Stromal cell of bone marrow (primary cell): ENCODE data around the gene NPAS2.

Experiments used
- DNase-seq: peaks from one replicate; pipeline ENCODE4 v3.0.0-alpha.2; 2012; ENCODE audit warnings: low read depth

NPAS2 gene

DNA sequence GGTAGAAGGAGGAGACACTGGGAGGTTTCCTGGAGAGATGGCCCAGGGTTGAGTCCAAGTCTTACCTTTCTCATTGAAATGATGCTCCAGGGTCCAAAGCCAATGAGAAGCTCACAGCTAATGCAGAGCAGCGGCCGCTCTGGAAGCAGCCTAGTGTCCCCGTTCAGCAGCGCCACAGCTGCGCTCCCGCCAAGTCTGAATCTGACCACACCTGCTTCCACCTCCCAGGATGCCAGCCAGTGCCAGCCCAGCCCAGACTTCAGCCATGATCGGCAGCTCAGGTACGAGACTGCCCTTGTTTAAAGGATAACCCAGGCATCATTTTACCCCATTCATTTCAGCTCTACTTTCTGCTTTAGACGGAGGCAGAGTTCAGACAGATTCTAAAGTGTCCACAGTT, 170.2 kb downstream of the NPAS2 start:
- DNase-seq: no peak

DNA sequence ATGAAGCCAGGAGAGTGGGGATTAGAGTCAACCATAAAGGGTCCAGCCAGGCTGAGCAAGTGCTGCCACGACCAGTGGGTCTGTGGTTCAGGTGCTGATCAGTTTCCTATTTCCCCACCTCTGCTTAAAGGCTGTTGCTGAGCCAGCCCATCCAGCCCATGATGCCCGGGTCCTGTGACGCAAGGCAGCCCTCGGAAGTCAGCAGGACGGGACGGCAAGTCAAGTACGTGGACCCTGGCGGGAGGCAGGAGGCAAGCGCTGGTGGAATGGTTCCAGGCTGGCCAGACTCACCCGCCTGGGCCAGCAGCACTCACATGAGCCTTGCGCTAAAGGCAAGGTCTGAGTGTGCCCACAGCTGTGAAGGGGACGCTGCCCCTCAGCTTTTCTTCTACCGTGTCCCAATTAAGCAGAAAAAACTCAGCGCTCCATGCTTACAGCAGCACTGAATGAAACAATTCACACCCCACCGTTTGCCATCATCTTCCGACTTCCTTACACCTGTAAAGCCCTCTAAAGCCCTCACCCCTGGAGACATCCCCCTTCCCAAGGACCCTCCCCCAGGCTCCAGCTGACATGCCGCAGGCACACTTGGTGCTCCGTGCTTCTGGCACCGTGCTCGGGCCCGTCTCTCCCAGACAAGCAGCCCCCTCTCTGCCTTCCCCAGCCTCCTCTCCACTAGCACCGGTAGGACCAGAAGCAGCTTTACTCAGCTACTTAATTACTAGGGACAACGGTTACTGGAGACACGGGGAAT, 170.9 kb downstream of the NPAS2 start:
- no peak for DNase-seq

DNA sequence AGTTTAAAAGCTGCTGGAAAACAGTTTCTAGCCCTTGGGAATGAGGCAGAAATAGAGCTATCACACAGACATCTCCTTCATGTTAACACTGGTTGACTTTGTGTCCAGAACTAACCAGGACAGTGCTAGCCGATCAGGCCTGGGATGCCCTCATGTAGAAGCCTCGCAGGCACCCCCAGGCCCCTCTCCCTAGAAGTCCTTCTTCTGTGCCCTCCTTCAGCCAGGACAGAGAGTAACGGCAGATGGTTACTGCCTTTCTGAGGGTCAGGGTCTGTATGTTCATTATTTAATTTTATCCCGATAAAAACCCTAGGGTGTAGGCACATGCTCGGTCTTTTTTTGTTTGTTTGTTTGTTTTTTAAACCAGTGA, 171.4 kb downstream of the NPAS2 start:
- DNase-seq: no peak

DNA sequence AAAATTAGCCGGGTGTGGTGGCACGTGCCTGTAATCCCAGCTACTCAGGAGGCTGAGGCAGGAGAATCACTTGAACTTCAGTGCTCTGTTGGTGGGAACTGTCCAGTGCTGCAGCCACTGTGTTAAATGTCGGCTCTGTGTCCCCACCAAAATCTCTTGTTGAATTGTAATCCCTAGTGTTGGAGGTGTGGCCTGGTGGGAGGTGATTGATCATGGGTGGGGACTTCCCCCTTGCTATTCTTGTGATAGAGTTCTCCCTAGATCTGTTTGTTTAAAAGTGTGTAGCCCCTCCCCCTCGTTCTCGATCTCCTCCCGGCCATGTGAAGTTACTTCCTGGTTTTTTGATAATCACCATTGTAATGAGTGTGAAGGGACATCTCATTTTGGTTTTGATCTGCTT, 172.3 kb downstream of the NPAS2 start:
- DNase-seq: no peak

DNA sequence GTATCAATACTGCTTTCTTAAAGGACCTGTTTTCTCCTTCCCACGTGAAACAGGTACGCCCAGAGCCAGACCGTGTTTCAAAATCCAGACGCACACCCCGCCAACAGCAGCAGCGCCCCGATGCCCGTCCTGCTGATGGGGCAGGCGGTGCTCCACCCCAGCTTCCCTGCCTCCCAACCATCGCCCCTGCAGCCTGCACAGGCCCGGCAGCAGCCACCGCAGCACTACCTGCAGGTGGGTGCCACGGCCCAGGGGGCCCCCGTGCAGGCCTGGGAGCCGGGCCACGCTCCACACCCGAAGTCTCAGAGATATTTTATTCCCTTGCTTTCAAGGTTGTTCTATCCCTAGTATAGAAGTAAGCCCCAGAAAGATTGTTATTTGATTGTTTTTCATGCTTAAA, 173.4 kb downstream of the NPAS2 start:
- DNase-seq: no peak

DNA sequence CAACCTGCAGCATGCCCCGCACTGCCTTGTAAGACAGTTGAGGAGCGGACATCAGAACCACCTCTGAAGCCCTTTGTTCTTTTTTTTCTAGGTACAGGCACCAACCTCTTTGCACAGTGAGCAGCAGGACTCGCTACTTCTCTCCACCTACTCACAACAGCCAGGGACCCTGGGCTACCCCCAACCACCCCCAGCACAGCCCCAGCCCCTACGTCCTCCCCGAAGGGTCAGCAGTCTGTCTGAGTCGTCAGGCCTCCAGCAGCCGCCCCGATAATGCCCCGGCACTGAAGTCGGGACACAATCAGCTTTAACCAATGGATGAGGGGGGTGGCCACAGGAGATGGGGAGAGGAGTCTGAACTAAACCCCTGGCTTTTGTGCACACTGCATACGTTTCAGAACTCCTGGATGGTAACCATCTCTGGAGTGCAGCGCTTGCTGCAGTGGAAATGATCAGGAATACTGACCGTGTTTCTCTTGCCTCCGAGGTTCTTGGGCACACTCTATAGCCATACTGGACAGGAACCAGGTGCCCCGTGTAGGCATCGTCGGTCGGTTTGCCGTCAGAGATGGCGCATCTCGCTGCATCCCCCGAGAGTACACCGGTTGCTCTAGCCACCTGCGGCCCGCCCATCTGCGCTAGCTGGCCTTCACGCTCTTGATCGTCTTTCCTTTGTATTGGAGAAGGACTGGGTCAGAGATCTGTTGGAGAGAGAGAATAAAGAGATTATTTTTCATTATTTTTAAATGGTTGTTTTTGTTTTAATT, 175.6 kb downstream of the NPAS2 start:
- DNase-seq: no peak

DNA sequence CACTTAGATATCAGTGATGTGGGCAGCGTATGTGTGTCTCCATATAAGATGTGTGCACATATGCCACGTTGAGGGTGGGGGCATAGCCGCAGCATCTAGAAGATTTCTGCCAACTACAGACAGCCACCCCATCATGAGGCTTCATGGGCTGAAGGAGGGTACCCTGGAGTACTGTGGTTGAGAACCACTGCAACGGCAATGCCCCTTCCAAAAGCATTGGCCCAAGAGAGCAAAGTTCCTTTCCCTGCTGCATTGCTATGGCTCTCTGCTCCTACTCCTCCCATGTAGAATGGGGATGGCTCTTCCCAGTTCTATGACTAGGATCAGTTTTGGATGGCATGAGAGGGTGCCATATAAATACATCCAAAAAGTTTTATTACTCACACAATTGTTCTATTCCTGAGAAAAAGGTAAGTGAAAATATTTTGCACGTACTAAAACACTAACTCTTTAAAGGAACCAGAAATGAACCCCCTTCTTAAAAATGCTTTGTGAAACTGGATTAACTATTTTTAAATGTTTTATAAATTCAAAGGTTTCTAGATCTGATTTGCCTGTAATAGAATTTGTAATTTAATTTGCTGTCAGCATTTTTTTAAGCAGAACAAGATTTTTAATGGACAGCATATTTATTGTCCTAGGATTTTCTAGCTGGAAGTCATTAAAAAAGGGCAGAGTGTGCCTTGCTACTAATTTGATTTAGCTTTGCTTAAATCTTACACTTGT, 177.7 kb downstream of the NPAS2 start:
- DNase-seq: no peak

DNA sequence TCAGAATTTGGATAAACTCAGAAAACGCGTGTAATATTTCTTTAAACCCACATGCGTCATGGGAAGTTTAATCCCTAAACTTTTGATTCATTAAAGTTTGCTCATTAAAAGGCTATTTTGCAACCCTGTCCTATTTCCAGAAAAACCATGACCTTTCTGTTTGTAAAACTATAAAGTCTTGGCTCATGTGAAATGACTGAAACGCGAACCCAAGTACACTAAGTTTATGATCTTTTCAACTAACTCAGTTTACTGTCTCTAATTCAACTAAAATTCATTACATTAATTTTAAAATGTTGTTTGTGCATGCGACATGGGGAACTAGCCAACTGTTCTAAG, 178.3 kb downstream of the NPAS2 start:
- no peak for DNase-seq

DNA sequence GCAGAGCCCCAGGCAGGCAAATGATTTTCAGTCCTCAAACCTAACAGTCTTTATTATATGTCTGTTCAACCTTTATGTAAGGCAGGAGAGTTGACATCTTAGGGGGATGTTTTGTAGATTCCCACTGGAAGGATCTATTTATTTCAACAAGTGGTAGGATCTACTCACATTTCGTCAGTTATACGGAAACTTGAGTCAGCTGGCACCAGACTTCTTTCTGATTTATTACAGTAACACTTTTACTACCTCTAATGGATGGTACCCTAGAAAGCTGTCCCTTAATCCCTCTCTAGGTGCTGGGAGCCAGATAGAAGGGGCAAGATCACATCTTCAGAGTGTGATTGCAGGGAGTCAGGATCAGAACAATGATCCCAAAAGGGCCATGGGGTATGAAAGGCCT, 180.1 kb downstream of the NPAS2 start:
- no peak for DNase-seq

DNA sequence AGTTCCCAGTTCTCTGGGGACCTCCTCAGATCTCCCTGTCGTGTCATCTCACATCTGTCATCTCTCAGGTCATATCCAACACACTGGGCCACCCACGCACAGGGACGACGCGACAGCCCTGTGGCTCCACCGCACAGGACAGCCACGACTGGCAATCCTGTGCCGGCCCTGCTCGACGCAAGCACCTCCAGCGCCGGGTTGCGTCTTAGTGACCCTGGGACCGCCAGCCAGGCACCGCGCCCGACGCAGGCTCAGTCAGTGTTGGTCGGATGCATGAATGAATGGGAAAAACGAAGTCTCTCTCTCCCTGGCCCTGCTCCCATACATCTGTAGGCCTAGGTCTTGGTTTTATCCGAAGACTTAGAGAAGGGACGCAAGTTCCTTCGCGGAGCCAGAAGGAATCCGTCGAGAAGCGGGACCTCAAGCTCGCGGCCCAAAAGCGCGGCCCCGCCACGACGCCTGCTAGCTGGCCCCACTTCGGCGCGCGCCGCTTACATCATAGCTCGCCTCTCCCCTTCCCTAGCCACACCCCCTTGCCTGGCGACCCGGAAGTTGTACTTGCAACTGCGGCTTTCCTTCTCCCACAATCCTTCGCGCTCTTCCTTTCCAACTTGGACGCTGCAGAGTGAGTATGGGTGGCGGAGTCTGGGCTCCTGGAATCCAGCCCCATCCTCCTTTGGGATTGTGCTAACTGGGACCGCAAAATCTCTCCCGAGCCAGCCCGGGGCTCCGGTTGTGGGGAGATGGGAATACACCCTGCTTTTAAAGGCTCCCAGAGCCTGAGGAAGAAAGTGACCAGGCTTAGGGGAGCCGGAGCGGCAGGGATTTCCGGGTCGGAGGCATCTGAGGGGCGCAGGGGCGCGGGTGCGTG, 182.0 kb downstream of the NPAS2 start, which contains the start of gene RPL31:
RPL31 (plus strand) TSS at position 599 of the 871 bp plus-strand sequence. CDS start 413 bp downstream, outside the sequence.
- DNase-seq: peak; percentile 95

DNA sequence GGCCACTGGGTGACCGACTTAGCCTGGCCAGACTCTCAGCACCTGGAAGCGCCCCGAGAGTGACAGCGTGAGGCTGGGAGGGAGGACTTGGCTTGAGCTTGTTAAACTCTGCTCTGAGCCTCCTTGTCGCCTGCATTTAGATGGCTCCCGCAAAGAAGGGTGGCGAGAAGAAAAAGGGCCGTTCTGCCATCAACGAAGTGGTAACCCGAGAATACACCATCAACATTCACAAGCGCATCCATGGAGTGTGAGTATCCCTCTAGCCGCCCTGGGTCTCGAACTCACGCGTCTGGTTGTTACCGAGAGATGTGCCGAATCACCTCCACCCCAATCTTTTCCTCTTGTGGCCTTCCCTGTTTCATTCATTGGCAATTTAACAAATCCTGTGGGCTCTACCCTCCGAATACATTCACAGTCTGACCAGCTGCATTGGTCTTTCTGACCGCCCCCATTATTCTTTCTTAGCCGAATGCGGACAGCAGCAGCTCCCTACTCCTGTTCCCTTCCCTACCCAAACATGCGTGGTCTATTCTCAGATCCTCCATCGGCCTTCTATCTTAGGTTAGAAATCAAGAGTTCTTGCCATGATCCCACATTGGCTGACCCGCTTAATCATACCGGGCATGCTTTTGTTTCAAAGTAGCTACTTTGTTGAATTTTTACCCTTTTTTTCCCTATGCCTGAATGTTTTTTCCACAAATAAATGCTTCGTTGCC, 182.8 kb downstream of the NPAS2 start:
- DNase-seq: no peak

DNA sequence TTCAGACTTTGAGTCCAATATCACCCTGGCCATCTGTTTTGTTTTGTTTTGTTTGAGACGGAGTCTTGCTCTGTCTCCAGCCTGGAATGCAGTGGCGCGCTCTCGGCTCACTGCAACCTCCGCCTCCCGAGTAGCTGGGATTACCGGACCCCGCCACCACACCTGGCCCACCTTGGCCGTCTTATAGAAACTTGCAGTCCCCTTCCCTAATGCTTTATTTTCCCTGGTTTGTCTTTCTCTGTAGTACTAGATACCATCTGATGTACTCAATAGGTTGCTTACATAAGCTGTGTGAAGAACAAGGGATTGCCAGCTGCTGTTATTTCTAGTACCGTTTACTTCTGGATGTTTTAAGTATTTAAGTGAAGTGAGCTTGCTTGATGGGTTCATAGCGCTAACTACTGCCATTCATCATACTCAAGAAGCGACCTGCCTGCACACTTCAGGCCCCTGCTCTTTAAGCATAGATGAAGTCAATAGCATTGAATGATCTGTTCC, 183.4 kb downstream of the NPAS2 start:
- no peak for DNase-seq

DNA sequence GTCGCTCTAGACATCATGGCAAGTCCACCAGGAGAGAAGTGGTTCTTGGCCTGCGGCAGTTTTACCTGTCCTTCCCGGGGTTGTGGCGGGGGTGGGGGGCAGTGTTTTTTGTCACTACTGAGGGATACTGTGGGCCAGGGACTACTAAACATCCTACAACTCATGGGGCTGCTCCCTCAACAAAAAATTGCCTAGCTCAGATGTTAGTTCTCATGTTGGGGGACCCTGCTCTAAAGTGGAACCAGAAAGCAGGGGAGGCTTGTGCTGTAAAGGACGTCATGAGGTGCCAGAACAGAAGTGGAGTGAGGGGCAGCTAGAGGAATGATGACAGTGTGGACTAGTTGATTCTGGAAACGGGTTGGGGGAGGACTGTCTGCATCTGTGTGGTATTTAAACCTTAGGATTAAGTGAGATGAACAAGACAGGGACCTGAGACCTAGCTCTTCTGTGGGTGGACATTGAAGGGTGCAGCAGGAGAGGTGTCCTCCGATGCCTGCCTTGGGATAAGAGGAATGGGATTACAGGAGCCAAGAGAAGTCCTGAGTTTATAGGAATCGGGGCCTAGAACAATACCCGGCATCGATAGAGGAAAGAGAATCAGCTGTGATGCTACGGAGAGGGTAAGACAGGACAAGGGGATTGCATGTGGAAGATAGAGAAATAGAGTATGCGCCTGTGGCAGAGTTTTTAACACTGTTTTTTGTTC, 184.8 kb downstream of the NPAS2 start:
- no peak for DNase-seq

DNA sequence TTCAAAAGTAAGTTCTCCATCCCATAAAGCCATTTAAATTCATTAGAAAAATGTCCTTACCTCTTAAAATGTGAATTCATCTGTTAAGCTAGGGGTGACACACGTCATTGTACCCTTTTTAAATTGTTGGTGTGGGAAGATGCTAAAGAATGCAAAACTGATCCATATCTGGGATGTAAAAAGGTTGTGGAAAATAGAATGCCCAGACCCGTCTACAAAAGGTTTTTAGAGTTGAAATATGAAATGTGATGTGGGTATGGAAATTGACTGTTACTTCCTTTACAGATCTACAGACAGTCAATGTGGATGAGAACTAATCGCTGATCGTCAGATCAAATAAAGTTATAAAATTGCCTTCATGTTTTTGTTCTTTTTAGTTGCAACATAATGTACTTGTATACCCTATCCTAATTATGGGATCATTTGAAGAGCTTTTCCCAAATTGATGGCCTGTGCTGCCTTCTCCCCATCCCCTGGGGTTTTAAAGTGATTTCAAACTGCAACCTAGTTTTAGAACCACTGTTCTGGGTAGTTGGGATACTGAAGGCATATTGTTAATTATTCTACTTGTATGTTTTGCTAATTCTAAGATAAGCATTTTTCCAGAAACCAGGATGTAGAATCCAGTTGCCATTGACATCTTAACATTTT, 186.3 kb downstream of the NPAS2 start:
- DNase-seq: no peak

DNA sequence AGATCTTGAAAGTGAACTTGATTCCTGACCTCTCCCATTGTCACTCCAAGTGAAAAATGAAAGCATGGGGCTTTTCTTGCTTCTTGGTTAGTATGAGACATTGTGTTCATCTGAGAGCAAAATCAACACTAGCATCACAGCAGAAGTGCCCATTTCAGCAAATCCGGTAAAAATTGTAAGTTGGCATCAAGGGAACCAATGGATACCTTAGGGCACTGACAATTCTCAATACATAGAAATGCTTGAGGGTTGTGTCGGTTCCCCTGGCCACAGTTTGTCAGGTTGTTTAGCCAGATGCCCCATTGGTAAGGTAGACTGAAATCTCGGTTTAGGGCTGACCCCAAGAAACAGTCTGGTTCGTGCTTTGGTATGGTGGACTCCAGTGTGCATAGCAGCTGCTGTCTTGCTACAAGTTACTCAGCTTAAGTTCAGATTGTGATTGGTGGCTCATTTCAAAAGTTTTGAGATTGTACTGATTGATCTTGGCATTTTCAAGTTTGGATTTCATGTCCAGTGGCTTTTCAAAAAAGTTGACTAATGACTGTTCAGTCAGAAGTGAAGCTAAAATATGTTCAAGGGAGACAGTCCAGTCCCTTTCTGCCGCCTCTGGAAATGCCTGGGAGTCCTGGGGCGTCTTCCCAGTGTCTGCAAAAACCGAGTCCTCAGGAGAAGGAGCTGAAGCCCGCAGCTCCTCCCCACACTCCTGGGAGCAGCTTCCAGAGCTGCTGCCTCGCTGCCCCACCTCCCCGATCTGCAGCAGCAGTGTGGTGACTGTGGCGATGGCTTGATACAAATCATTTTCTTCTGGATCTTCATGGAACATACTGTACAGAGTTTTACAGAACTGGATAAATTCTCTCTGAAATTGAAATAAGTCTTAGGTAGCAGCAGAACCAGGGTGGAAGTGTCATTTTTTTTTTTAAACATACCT, 187.7 kb downstream of the NPAS2 start:
- no peak for DNase-seq

DNA sequence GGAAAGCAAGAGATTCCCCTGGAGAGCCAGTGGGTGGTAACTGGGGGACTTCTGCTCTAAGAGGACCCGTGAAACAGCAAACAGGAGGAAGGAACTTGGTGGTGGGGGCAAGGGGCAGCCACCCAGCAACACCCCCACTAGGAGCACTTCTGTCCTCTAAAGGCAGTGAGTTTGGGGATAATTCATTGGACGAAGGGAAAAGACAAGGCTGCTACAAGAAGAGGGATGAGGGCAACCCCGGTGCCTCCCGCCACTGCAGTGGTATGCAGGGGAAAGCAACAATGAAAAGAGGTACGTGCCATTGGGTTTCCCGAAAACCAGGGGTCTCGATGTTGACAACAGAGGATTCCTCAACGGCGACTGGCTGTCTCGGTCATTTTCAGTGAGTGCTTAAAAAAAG, 191.2 kb downstream of the NPAS2 start:
- no peak for DNase-seq

DNA sequence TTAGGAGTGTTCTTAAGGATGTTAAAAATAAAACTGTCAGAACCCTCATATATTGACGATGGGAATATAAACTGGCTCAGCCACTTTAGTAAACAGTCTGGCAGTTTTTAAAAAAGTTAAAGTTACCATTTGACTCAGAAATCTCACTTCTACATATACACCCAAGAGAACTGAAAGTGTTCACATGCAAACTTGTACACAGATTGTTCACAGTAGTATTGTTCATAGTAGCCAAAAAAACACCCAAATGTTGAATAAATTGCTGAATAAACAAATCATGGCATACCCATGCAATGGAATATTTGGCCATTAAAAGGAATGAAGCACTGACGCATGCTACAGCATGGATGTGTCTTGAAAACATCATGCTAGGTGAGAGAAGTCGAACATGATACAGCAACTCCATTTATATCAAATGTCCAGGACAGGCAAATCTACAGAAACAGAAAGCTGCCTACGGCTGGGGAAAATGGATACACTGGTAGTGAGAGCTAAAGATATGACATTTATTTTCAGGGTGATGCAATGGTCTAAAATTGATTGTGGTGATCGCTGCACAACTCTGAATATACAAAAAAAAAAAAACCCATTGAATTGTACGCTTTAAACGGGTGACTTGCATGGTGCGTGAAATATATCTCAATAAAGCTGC, 192.2 kb downstream of the NPAS2 start:
- DNase-seq: no peak

DNA sequence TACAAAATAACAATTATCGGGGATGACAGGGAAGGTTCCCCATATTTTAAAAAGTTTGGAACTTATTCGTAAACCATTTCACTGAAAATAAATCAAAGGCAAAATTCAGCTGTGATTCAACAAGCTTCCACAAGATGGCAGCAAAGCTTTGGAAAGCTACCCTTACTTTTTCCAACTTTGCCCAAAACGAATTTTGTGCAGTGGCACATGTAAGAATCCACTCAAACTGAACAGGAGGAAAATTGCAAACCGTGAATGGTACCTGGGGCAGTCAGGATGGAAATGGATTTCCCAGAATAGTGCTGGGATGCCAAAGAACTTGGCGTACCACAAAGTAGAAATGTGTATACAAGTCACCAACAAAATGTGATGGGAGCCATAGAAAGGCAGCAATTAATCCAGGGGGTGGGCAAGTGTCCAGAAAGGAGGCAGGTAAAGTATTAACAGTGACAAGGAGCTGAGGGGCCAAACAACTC, 192.8 kb downstream of the NPAS2 start:
- DNase-seq: no peak
